Esophagus (tissue), 2 donors: Measurements from ENCODE around the gene ALG10. TPM values are rescaled to one million over a fixed set of nuclear protein-coding genes. Genes with fewer than 3 reads are reported as not detected.
"Not testable (repeated sequence)": the region's sequence is repeated elsewhere in the genome, so short reads cannot be mapped to it uniquely, and the experiment has no call there.

Experiments
- H3K27ac ChIP-seq, 2 donors: one replicate each; pipeline ENCODE4 v1.5.1; 2013; ENCODE audit warnings: low read depth in 2 of 2, mild to moderate bottlenecking in 2 of 2, inconsistent platforms in 1 of 2, low read length in 1 of 2, moderate library complexity in 1 of 2
- H3K27me3 ChIP-seq, 2 donors: one replicate each; pipeline ENCODE4 v1.6.1; 2013; ENCODE audit warnings: low read length in 2 of 2, control low read depth in 1 of 2, mild to moderate bottlenecking in 1 of 2; ENCODE audit not compliant: insufficient read depth in 2 of 2, control insufficient read depth in 1 of 2
- H3K36me3 ChIP-seq, 2 donors: one replicate each; pipeline ENCODE4 v1.6.1; 2013; ENCODE audit warnings: low read length in 1 of 2; ENCODE audit not compliant: control insufficient read depth in 2 of 2, insufficient read depth in 2 of 2
- H3K4me1 ChIP-seq, 2 donors: one replicate each; pipeline ENCODE4 v1.6.1; 2013; ENCODE audit warnings: low read length in 1 of 2; ENCODE audit not compliant: control insufficient read depth in 2 of 2, insufficient read depth in 2 of 2
- H3K4me3 ChIP-seq, 2 donors: one replicate each; pipeline ENCODE4 v1.5.1; 2013; ENCODE audit warnings: low read length in 2 of 2, mild to moderate bottlenecking in 2 of 2, low read depth in 1 of 2, moderate library complexity in 1 of 2
- H3K9me3 ChIP-seq, 2 donors: one replicate each; pipeline ENCODE4 v1.6.1; 2013; ENCODE audit warnings: mild to moderate bottlenecking in 2 of 2, low read depth in 1 of 2, low read length in 1 of 2, moderate library complexity in 1 of 2; ENCODE audit not compliant: control insufficient read depth in 2 of 2, insufficient read depth in 1 of 2
- WGBS, 2 donors: extraction: QIAGEN DNeasy Blood & Tissue Kit; methylation state at CpG; one replicate each; pipeline ENCODE4 v1.1.7; 2013; 5-methylcytosine and 5-hydroxymethylcytosine counted together
- polyA plus RNA-seq, 2 donors: library from polyadenylated mRNA; stranded (reverse); fragments of 200-250 nt; gene quantifications; one replicate each; pipeline ENCODE4 v1.2.3, GENCODE V29; 2013
- donor health status: healthy with polysubstance abuse.
- donor health status: Bipolar disorder and iron deficiency.

The ALG10 gene
- polyA plus RNA-seq, 2 donors, result 0.79 to 1.5 TPM

DNA sequence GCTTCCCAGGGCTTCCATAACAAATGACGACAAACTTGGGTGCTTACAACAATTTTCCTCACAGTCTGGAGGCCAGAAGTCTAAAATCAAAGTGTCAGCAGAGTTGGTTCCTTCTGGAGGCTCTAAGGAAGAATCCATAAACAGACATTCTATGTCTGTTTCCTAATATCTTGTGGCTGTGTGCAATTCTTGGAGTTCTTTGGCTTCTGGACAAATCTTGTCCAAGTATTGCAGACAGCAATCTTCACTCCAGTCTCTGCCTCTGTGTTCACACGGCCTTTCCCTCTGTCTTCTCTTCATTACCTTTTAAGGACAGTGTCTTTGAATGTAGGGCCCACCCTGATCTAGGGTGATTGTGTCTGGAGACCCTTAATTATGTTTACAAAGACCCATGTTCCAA, 5.4 kb downstream of the ALG10 start:
- not testable (repeated sequence) for H3K4me3 ChIP-seq, H3K27me3 ChIP-seq, H3K4me1 ChIP-seq, H3K9me3 ChIP-seq, H3K27ac ChIP-seq, H3K36me3 ChIP-seq
- 79% methylated on average over 2 of the region's 2 CpGs for WGBS, 2 donors

DNA sequence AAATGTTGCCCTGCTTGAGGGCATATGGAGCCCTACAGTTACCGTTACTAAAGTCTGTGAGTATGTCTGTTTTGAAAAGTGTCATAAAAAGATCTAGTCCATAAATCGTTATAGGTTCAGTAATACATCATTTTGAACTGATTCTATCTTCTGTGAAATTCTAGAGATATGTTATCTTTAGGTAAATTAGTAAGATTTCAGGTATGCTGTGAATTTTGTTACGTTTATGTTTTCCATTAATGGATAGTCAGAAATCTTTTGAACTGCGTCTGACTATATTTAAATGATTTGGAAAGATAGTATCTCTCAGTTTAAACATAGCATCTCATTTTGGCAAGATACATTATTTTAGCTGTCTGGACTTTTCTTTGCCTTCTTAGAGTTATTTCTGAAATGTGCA, 8.3 kb downstream of the ALG10 start:
- H3K4me1 ChIP-seq, result no peaks in the 10 kb centered on the region
- no peak overlapping the region for H3K4me3 ChIP-seq
- H3K36me3 ChIP-seq, result no peaks in the 10 kb centered on the region
- WGBS, 2 donors, result 89 to 90% methylated on average over 4 of the region's 4 CpGs
- H3K27me3 ChIP-seq, result no peaks in the 10 kb centered on the region
- no peaks in the 10 kb centered on the region for H3K9me3 ChIP-seq
- H3K27ac ChIP-seq, result no peak overlapping the region

DNA sequence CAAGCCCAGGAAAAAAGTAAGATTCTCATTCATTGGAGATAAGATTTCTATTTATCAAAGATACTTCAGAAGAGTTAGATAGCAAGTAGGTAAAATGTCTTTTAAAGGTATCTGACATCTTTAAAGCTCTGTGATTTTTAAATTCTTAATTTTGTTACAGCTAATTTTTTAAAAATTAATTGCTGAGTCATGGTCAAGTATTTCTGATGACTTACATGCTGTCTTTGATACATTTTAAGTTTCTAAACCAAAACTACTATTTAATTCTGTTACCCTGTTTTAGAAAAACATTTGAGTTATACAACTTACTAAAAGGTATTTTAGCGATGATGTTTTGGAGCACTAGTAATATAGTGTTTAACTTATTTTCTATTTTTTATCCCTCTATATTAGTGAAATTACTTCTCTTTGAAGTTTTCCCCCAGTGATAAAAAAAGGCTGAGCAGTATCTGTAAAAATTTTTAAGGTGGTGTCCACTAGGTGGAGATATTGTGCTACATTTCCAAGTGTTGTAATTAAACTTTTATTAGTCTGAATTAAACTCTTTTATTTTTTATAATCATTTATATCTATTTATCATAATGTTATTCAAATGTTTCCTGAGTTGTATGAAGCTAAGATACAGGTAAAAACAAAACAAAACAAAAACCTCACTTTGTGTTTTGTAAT, 11.5 kb downstream of the ALG10 start:
- H3K4me3 ChIP-seq, result no peak overlapping the region
- H3K36me3 ChIP-seq, result no peaks in the 10 kb centered on the region
- no peak overlapping the region for H3K27ac ChIP-seq
- 15 to 22% methylated on average over 1 of the region's 1 CpG for WGBS, 2 donors
- H3K4me1 ChIP-seq, result no peaks in the 10 kb centered on the region
- H3K27me3 ChIP-seq, result no peaks in the 10 kb centered on the region
- H3K9me3 ChIP-seq, result no peaks in the 10 kb centered on the region

DNA sequence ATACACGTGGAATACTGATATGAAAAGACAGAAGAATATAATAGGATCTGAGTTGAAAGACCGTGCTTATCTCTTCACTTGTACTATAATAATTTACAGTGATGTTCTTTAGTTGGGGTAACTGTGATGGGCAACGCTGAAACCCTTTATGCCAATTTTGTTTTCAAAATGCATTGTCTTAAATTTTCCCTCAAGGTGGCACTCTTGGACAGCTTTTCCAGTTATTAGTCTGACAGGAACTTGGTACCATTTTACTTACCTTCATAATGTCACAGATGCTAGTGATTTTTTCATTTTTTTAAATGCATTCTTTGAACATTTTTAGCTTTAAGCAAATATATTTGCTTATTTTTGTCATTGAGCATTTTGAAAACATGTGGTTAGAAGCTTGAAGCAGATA, 16.1 kb downstream of the ALG10 start:
- not testable (repeated sequence) for H3K4me3 ChIP-seq, H3K9me3 ChIP-seq, H3K36me3 ChIP-seq, H3K27me3 ChIP-seq, H3K4me1 ChIP-seq, H3K27ac ChIP-seq
- 78 to 86% methylated on average over 3 of the region's 3 CpGs for WGBS, 2 donors

DNA sequence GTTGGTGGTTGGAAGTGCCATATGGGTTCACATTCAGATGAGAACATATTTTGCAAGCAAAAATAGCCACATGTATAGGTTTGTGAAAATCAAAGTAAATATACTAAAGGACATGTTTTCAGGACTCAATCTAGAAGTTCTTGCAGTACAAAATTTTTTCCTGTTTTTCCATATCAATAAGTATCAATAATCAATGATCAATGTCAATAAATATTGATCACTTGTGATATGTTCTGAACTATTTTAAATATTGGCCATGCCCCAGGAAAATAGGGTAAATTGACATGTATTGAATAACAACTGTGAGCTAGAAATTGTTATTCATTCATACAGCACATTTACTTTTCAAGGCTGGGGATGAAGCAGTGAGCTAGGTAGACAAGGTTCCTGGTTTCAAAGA, 24.3 kb downstream of the ALG10 start:
- no peaks in the 10 kb centered on the region for H3K36me3 ChIP-seq
- peaks cover 3 to 4% of the 10 kb centered on the region in 2 donors for H3K9me3 ChIP-seq
- H3K27ac ChIP-seq, result no peak overlapping the region
- no peak overlapping the region for H3K4me3 ChIP-seq
- H3K27me3 ChIP-seq, result no peaks in the 10 kb centered on the region
- no peaks in the 10 kb centered on the region for H3K4me1 ChIP-seq

DNA sequence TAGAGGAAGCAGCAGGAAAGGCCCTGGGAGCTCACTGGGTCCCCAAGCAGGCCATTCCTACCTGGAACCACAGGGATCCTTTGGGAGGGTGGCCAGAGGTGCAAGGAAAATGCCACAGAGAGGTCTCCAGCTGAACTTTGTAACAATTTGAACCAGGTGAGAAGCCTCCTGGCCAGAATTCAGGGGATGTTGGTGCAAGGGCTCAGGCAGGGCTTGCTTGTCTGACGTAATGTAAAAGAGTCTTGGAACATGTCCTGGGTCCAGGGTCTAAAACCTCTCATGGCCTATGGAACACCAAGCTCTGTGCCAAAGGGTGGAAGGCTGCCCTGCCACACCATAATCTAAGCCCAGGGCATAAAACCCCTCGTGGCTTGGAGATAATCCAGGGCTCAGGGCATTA, 25.6 kb downstream of the ALG10 start:
- not testable (repeated sequence) for H3K4me1 ChIP-seq, H3K9me3 ChIP-seq, H3K27me3 ChIP-seq, H3K4me3 ChIP-seq, H3K36me3 ChIP-seq, H3K27ac ChIP-seq
- WGBS, 2 donors, result 68 to 71% methylated on average over 2 of the region's 2 CpGs

DNA sequence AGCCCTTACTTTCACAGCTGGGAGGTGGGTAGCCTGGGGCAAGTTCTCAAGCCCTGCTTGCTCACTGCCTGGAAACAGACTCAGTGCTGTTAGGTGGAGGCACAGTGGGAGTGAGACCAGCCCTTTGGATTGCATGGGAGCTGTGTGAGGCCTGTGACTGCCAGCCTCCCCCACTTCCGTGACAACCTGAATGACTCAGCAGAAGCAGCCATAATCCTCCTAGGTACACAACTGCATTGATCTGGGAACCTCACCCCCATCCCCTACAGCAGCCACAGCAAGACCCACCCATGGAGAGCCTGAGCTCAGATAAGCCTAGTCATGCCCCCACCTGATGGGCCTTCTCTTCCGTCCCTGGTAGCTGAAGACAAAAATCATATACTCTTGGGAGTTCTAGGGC, 26.4 kb downstream of the ALG10 start:
- Histone ChIP-seq H3K4me3 (no peak overlapping the region), H3K9me3 (peaks cover 3 to 4% of the 10 kb centered on the region in 2 donors), H3K27ac (no peak overlapping the region), H3K27me3 (no peaks in the 10 kb centered on the region), H3K36me3 (no peaks in the 10 kb centered on the region), H3K4me1 (no peaks in the 10 kb centered on the region)
- WGBS, 2 donors, result 80 to 96% methylated on average over 2 of the region's 2 CpGs

DNA sequence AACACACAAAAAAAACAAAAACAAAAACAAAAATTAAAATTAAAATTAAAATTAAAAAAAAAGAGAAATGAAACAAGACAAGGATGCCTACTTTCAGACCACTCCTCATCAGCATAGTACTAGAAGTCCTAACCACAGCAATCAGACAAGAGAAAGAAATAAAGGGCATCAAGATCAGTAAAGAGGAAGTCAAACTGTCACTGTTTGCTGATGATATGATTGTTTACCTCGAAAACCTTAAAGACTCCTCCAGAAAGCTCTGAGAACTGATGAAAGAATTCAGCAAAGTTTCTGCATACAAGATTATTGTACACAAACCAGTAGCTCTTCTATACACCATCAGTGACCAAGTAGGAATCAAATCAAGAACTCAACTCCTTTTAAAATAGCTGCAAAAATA, 29.2 kb downstream of the ALG10 start:
- no peaks in the 10 kb centered on the region for H3K4me1 ChIP-seq
- H3K27ac ChIP-seq, result no peak overlapping the region

DNA sequence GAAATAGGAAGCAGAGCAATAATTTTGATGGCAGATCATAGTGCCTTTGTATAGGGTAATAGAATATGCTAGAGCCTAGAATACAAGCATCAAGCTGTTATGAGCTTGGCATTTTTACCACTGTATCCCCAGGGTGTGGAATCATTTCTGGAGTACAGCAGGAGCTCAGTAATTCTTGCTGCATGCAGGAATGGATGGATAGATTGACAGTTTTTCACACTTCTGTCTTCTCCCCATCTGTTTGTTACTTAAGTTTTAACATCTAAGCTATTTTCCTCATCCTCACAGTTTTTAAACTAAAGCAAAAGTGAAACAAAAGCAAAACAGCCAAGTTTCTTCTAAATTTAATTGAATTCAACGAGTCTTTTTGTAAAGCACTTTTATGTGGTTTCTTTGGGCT, 32.6 kb downstream of the ALG10 start:
- no peaks in the 10 kb centered on the region for H3K36me3 ChIP-seq
- WGBS, 2 donors, result 26 to 28% methylated on average over 1 of the region's 1 CpG
- no peak overlapping the region for H3K27ac ChIP-seq
- H3K27me3 ChIP-seq, result no peaks in the 10 kb centered on the region
- H3K9me3 ChIP-seq, result no peaks in the 10 kb centered on the region
- H3K4me3 ChIP-seq, result no peak overlapping the region
- H3K4me1 ChIP-seq, result no peaks in the 10 kb centered on the region

More for the DNA sequence above, 29.2 kb downstream of the ALG10 start:
- WGBS, 2 donors, result 61 to 69% methylated on average over 1 of the region's 1 CpG
- Histone ChIP-seq H3K4me3 (no peak overlapping the region), H3K9me3 (peaks cover 3 to 4% of the 10 kb centered on the region in 2 donors), H3K36me3 (no peaks in the 10 kb centered on the region), H3K27me3 (no peaks in the 10 kb centered on the region)
